ENCODE data around the gene ZNF177. TPM values are rescaled to one million over a fixed set of nuclear protein-coding genes. Genes with fewer than 3 reads are reported as not detected.

Gene ZNF177
- total and polyA plus RNA-seq, 9 donors: 3.0 to 7.8 (median 5.7) TPM

GRCh38 chr19:9353011-9353410 lies 9.8 kb upstream of the ZNF177 start:
- no peak overlapping the region for H3K27ac ChIP-seq
- DNase-seq: no peak
- no peak overlapping the region for H3K4me3 ChIP-seq
- no peaks in the 10 kb centered on the region for H3K4me1 ChIP-seq (ENCODE audit: insufficient read depth)
- H3K9me3 ChIP-seq: peaks cover 21 to 69% of the 10 kb centered on the region in 2 donors
- no peaks in the 10 kb centered on the region for H3K27me3 ChIP-seq
- H3K36me3 ChIP-seq: peaks cover 3% of the 10 kb centered on the region
- intact Hi-C loops (cut with DNase I): no loop called here
- TF ChIP-seq EP300 (IDR thresholded peaks at IDR 0.05): no peak
- no peak for TF ChIP-seq CTCF (IDR thresholded peaks at IDR 0.05)

- intact Hi-C loops (cut with DNase I): no loop called here
- TF ChIP-seq POLR2A (IDR thresholded peaks at IDR 0.05) (no peak), EP300 (IDR thresholded peaks at IDR 0.05) (no peak), CTCF (IDR thresholded peaks at IDR 0.05) (no peak)
- no peaks in the 10 kb centered on the region for H3K4me1 ChIP-seq (ENCODE audit: insufficient read depth)
- no peaks in the 10 kb centered on the region for H3K27me3 ChIP-seq
- H3K27ac ChIP-seq: no peak overlapping the region
- WGBS, 3 donors: 90 to 96% (median 95%) methylated on average over 2 of the region's 2 CpGs
- H3K36me3 ChIP-seq: peaks cover 3% of the 10 kb centered on the region
- H3K9me3 ChIP-seq: peaks cover 15 to 62% of the 10 kb centered on the region in 2 donors
- H3K4me3 ChIP-seq: no peak overlapping the region
- DNase-seq: no peak
These were observed 8.2 kb upstream of the ZNF177 start for GRCh38 chr19:9354651-9355050.

GRCh38 chr19:9370738-9371619 lies 8.2 kb downstream of the ZNF177 start:
- WGBS, 3 donors: 91 to 93% (median 91%) methylated on average over 6 of the region's 6 CpGs
- Histone ChIP-seq H3K4me1 (ENCODE audit: insufficient read depth) (no peaks in the 10 kb centered on the region), H3K4me3 (no peak overlapping the region), H3K36me3 (no peaks in the 10 kb centered on the region), H3K27me3 (no peaks in the 10 kb centered on the region), H3K27ac (no peak overlapping the region), H3K9me3 (peaks cover 19 to 29% of the 10 kb centered on the region in 2 donors)
- DNase-seq: no peak
- intact Hi-C loops (cut with DNase I): no loop called here
- TF ChIP-seq CTCF (IDR thresholded peaks at IDR 0.05) (no peak), POLR2A (IDR thresholded peaks at IDR 0.05) (no peak), EP300 (IDR thresholded peaks at IDR 0.05) (no peak)

GRCh38 chr19:9381361-9381785 lies 18.6 kb downstream of the ZNF177 start:
- Histone ChIP-seq H3K9me3 (peaks cover 38 to 90% of the 10 kb centered on the region in 2 donors), H3K4me3 (no peak overlapping the region), H3K4me1 (ENCODE audit: insufficient read depth) (no peaks in the 10 kb centered on the region), H3K36me3 (peaks cover 16% of the 10 kb centered on the region), H3K27me3 (no peaks in the 10 kb centered on the region), H3K27ac (no peak overlapping the region)
- 71 to 84% (median 81%) methylated on average over 4 of the region's 4 CpGs for WGBS, 3 donors
- DNase-seq: no peak
- intact Hi-C loops (cut with DNase I): no loop called here
- TF ChIP-seq POLR2A (IDR thresholded peaks at IDR 0.05) (no peak), CTCF (IDR thresholded peaks at IDR 0.05) (no peak), EP300 (IDR thresholded peaks at IDR 0.05) (no peak)
